ENCODE measurements around the gene HOXB4.

HOXB4 gene

DNA sequence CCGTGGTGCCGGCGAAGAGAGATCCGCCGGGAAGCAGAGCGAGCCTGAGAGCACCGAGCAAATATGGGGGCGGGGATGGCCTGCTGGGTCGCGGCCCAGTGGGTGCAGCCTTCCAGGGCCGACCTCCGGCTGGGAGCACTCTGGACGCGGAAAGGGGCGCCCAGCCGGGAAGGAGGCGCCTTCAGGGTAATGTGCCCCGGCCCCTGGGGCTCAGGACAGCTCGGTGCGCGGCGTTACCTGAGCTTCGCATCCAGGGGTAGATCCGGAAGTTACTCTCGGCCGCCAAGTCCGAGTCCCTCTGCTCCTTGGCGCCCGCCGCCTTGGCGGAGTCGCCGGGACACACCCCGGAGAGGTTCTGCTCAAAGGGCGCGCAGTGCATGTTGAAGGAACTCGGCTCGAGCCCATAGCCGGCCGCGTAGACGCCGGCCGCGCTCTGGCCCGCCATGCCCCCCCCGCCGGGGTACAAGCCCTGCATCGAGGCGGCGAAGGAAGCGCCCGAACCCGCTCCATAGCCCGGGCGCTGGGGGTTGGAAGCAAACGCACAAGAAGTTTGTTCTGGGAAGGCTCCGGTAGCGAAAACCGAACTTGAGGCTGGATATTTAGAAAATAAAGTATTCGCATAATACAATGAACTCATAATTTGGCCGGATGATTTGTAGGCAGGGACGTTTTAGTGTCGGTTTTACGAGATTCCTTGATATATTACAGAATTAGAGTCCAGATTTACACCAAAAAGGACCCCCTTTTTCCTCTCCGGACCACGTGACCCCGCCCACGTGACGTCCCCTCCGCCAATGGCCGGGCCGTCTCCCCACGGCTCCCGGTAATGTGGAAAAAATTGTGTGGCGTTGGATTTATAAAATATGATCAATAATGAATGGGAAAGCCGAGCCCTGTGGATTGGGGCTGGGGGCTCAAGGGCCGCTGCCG lies 32.4 kb upstream of the HOXB4 start, which contains the start of gene HOXB7:
Gene HOXB7, minus strand, starts transcription at position 736 of the 930 bp plus-strand sequence. Its CDS starts 99 bp downstream, at position 637.
- DNase-seq (ENCODE audit: extremely low read depth, low read depth), result no peak
- TF ChIP-seq, protein P1, sequence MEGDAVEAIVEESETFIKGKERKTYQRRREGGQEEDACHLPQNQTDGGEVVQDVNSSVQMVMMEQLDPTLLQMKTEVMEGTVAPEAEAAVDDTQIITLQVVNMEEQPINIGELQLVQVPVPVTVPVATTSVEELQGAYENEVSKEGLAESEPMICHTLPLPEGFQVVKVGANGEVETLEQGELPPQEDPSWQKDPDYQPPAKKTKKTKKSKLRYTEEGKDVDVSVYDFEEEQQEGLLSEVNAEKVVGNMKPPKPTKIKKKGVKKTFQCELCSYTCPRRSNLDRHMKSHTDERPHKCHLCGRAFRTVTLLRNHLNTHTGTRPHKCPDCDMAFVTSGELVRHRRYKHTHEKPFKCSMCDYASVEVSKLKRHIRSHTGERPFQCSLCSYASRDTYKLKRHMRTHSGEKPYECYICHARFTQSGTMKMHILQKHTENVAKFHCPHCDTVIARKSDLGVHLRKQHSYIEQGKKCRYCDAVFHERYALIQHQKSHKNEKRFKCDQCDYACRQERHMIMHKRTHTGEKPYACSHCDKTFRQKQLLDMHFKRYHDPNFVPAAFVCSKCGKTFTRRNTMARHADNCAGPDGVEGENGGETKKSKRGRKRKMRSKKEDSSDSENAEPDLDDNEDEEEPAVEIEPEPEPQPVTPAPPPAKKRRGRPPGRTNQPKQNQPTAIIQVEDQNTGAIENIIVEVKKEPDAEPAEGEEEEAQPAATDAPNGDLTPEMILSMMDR (IDR thresholded peaks at IDR 0.05; ENCODE audit: low read depth, low read length, missing control alignments), result no peak
- peak within 1 kb of the TSS; percentile 30 for H3K4me3 ChIP-seq (replicated peaks; ENCODE audit: low read depth, low read length)

DNA sequence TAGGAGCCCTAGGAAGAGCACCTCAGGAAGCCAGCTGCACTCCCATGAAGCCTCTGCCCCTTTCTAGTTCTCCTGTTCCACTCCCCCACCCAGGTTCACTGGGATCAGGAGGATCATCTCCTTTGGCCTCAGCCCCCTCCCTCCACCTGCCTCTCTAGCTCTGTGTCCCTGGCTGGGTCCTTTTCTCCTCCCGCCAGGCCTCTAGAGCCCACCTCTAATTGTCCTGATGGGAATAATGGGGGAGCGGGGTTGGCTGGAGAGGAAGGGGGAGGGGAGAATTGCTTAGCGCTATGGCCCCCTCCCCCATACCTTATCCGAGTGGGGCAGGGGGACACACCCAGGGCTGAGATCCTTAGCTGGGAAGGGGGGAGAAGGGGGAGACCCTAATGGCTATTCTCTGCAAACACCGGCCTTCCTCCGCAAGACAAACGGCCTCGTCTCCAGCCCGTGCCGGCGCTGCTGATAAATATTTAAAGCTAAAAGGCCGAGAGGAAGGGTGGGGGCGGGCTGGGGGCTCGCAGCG lies 31.7 kb upstream of the HOXB4 start:
- DNase-seq (ENCODE audit: extremely low read depth, low read depth), result no peak
- TF ChIP-seq, protein P1 (IDR thresholded peaks at IDR 0.05; ENCODE audit: low read depth, low read length, missing control alignments), result no peak
- peak overlapping the region; percentile 30 for H3K4me3 ChIP-seq (replicated peaks; ENCODE audit: low read depth, low read length)

- DNase-seq (ENCODE audit: extremely low read depth, low read depth), result no peak
- no peak overlapping the region for H3K4me3 ChIP-seq (replicated peaks; ENCODE audit: low read depth, low read length)
- TF ChIP-seq, protein P1 (IDR thresholded peaks at IDR 0.05; ENCODE audit: low read depth, low read length, missing control alignments), result no peak
Measured at GRCh38 chr17:48609033-48609432, 30.9 kb upstream of the HOXB4 start.

DNA sequence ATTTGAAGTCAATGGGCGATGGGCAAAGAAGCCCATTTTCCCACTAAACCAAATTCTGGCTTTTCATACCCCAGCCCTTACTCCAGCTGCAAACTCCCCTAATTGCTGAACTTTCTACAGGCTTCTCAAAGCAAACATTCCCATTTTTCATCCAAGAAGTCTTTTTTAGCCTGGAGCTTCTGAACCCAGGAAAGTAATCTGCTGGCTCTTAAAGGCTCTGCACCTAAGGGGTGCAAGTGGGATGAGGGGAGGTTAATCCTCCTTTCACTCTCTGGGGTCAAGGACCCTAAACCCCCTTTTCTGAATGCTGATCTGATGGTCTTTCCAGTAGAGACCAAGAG lies 30.3 kb upstream of the HOXB4 start:
- DNase-seq (ENCODE audit: extremely low read depth, low read depth), result no peak
- TF ChIP-seq, protein P1 (IDR thresholded peaks at IDR 0.05; ENCODE audit: low read depth, low read length, missing control alignments), result no peak
- no peak overlapping the region for H3K4me3 ChIP-seq (replicated peaks; ENCODE audit: low read depth, low read length)

DNA sequence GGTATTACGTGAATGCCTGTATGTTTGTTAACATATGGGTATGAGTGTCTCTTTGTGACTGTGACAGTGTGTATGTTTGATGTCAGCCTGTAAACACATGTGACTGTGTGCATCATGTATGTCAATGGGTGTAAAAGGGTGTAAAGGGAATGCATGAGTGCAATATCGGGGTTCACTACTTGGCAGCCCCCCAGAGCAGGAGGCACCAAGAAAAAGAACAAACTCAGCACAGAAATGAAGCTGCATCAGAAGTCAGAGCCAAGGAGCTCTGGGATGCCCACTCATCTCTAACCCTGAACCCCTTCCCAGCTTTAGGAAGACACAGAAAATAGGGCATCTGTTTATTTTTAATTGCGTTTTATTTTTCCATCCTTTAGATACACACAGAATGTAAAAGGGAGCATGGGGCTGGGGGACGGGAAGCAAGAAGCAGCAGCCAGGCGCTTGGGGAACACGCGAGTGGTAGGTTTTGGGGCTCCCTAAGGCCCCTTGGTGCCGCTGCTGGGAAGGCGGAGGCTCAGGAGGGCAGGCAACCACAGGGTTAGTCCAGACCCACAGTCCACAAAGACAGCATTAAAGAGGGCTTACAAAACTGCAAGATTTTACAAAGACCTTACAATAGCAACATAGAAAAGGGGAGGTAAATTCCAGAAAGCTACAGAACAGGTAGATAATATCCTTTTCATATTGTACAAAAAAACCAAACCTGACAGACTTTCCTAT lies 28.9 kb upstream of the HOXB4 start:
- TF ChIP-seq, protein P1 (IDR thresholded peaks at IDR 0.05; ENCODE audit: low read depth, low read length, missing control alignments), result no peak
- no peak for DNase-seq (ENCODE audit: extremely low read depth, low read depth)
- no peak overlapping the region for H3K4me3 ChIP-seq (replicated peaks; ENCODE audit: low read depth, low read length)

DNA sequence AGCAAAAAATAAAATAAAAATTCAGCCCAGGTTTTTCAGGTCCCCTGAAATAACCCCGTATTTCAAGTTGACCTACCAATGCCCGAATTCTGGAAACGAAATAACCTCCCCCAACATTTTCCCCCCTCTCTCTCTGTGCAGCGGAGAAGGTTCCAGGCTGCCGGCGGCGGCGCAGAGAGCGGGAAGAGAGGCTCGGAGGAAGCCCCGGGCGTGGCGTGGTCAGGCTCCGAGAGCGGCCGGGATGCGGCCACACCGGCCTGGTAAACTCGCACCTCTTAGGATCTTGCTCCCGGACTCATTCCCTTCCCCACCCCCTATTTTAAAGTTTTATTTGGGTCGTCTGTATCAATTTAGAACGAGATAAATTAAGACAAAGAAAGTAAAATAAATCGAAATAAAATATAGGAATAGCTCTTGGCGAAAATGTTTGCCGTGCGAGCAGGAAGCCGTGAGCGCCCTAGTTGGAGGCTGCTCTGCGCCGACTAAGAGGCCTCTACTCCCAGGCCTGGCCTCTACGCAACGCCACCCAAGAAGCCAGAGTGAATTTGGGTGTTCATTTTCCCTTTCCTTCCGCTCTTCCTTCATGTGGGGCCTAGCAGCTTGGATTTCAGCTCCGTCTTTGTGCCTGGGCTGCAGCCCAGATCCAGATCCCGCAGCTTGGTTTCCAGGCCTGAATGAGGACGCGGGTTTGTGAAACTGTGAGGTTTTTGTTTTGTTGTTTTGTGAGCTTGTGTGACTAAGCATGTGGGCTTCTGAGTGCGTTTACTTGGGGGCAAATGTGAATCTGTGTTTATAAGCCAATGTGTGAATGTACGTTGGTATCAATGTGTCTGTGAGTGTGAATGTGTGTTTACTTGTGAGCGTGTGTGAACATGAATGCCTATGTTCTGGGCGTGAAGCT lies 28.1 kb upstream of the HOXB4 start:
- DNase-seq (ENCODE audit: extremely low read depth, low read depth), result no peak
- H3K4me3 ChIP-seq (replicated peaks; ENCODE audit: low read depth, low read length), result no peak overlapping the region

More for the DNA sequence above, 28.1 kb upstream of the HOXB4 start:
- TF ChIP-seq, protein P1 (IDR thresholded peaks at IDR 0.05; ENCODE audit: low read depth, low read length, missing control alignments), result no peak
